SJCRH30 (cell line): ENCODE measurements around the gene TCEANC2. TPM values are rescaled to one million over a fixed set of nuclear protein-coding genes. Genes with fewer than 3 reads are reported as not detected.
"Not testable (repeated sequence)": the region's sequence is repeated elsewhere in the genome, so short reads cannot be mapped to it uniquely, and the experiment has no call there.

Source experiments
- DNase-seq, 2 experiments: peaks; one replicate each; pipeline ENCODE4 v3.0.0-alpha.2; 2015 to 2020
- H3K27ac ChIP-seq: fragments of 250-450 bp; sonication (Bioruptor Pico); 2 replicates; pipeline ENCODE4 v1.5.1; 2020; ENCODE audit warnings: mild to moderate bottlenecking, moderate library complexity
- H3K27me3 ChIP-seq: fragments of 250-450 bp; sonication (Bioruptor Pico); 2 replicates; pipeline ENCODE4 v1.5.1; 2020; ENCODE audit warnings: mild to moderate bottlenecking, moderate library complexity
- H3K36me3 ChIP-seq: fragments of 250-450 bp; sonication (Bioruptor Pico); 2 replicates; pipeline ENCODE4 v1.5.1; 2020; ENCODE audit warnings: mild to moderate bottlenecking, moderate library complexity
- H3K4me1 ChIP-seq: fragments of 250-450 bp; sonication (Bioruptor Pico); 2 replicates; pipeline ENCODE4 v1.5.1; 2020; ENCODE audit warnings: mild to moderate bottlenecking, moderate library complexity
- H3K4me3 ChIP-seq: fragments of 250-450 bp; sonication (Bioruptor Pico); 2 replicates; pipeline ENCODE4 v1.5.1; 2020; ENCODE audit warnings: mild to moderate bottlenecking, moderate library complexity
- H3K9me3 ChIP-seq: fragments of 250-450 bp; sonication (Bioruptor Pico); replicated peaks from 2 replicates; pipeline ENCODE4 v1.5.1; 2020; ENCODE audit warnings: mild to moderate bottlenecking, moderate library complexity
- total RNA-seq: library from RNA; depleted of rRNA; stranded (reverse); fragments of >200 nt; shearing (Covaris generic); gene quantifications from 2 replicates; pipeline ENCODE4 v1.2.3, GENCODE V29; 2014

TCEANC2 gene
- total RNA-seq, 1 experiment from 2014 or later: 6.3 TPM

DNA sequence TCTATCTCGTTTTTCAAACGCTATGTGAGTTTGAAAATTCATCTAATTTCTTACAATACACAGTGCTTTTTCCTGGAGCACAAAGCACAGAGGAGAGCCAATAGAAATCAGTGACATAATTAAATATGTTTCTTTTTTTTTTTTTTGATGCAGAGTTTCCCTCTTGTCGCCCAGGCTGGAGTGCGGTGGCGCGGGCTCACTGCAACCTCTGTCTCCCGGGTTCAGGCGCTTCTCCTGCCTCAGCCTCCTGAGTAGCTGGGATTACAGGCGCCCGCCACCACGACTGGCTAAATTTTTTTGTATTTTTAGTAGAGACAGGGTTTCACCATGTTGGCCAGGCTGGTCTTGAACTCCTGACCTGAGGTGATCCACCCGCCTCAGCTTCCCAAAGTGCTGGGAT lies 3.0 kb upstream of the TCEANC2 start:
- H3K4me1 ChIP-seq, H3K9me3 ChIP-seq, DNase-seq, H3K27me3 ChIP-seq, H3K27ac ChIP-seq, H3K36me3 ChIP-seq, H3K4me3 ChIP-seq: not testable (repeated sequence)

DNA sequence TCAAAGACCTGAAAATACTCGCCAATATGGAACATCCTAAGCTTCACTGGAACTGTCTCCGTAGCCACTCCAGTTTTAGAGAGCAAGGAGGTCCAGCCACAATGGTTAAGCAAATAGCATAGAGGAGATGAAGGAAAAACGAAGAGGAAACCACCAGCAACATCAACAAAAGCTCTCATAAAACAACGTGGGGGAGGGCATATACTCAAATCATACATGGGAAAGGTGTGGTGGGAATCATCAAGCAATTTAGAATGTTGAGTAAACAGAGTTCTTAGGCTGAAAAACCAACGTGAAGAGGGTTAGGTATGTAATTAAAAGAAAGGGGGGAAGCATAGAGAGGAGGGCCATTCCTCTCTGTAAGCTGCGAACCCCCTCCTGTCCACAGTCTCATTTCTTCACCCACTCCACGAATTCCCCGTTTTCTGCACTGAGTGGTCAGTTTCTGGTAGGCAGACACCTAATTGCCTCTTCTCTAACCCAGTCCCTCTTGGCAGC lies 1.4 kb upstream of the TCEANC2 start:
- Histone ChIP-seq H3K27me3 (no peaks in the 10 kb centered on the region), H3K4me1 (peaks cover 9% of the 10 kb centered on the region; the same call in 1 of the 2 replicates), H3K4me3 (peak overlapping the region; percentile 86), H3K27ac (peak overlapping the region; percentile 69), H3K9me3 (no peaks in the 10 kb centered on the region), H3K36me3 (no peaks in the 10 kb centered on the region)
- no peak for DNase-seq

DNA sequence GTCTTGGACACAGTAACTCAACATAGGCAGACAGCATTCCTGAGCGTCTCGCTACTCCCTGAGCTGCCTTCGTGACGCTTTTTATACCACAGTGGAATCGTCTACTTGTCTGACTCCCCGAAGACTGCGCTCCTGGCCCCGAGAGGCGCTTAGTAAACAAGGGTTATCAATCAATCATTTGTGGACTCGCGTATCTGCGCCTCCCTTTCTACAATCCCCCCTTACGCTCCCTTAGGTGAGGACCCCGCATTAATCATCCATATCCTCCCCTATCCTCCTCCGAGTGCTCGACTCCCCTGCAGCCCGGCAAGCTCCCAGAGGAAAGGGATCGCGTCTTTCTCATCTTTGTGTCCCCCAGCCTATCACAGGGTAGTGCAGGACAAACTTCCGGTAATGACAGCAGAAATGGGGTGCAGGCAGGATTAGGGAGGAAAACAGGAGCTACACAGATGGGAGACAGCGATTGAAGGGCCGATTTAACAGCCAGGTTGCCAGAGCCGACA lies 926 bp upstream of the TCEANC2 start:
- DNase-seq: peak; percentile 60 to 67
- Histone ChIP-seq H3K36me3 (no peaks in the 10 kb centered on the region), H3K27me3 (no peaks in the 10 kb centered on the region)

DNA sequence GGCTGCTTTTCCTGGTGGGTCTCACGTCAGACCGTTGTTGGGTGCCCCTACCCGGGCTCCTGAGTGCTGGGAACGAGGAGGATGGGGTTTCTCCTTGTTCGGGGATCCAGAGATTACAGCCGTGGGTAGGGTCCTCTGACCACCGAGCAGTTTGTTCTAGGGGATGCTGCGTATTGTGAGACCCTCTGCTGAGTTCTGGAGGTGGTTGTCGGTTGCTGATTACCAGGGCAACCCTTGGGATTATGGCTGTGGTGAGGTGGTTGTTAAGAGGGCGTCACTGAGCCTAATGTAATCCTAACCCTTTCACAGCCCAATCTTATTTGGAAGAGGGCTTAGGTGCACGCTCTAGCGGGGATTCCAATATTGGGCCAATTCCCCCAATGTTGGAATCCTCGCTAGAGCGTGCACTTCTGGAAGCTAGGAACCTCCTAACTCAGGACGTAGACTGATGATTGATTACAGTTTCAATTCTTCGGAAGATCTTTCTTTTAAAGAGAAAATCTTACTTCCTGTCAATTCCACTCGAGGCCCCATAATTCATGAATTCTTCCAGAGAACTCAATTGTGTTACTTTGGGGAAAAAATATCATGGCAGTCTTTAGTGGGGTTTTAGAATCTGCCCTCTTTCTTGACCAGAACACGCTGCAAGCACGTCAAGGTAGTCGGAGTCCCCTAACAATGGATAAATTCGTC lies 483 bp downstream of the TCEANC2 start:
- no peaks in the 10 kb centered on the region for H3K9me3 ChIP-seq
- H3K4me3 ChIP-seq: peak overlapping the region; percentile 86
- peak in 1 of 2 experiments; percentile 23 for DNase-seq

More for the DNA sequence above, 926 bp upstream of the TCEANC2 start:
- Histone ChIP-seq H3K27ac (peak overlapping the region; percentile 69), H3K4me3 (peak overlapping the region; percentile 86), H3K4me1 (peaks cover 6% of the 10 kb centered on the region; the same call in 1 of the 2 replicates), H3K9me3 (no peaks in the 10 kb centered on the region)

DNA sequence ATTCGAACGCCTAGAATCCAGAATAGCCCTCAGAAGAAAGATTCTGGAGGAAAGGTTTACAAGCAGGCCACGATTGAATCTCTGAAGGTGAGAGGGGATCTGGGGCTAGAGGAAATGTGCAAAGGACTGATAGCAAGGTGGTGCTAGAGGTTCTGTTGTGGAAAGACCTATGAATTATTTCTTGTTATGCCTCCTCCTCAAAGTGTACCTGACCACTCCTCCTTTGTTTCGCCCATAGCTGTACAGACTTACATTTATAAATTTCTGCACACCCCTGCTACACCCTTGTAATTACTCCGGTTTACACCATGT lies 986 bp downstream of the TCEANC2 start:
- Histone ChIP-seq H3K9me3 (no peaks in the 10 kb centered on the region), H3K36me3 (no peaks in the 10 kb centered on the region), H3K4me1 (peaks cover 6% of the 10 kb centered on the region; the same call in 1 of the 2 replicates), H3K27ac (no peak overlapping the region), H3K4me3 (peak overlapping the region; percentile 86), H3K27me3 (no peaks in the 10 kb centered on the region)
- DNase-seq: no peak

More for the DNA sequence above, 483 bp downstream of the TCEANC2 start:
- Histone ChIP-seq H3K36me3 (no peaks in the 10 kb centered on the region), H3K27ac (peak overlapping the region; percentile 69), H3K27me3 (no peaks in the 10 kb centered on the region), H3K4me1 (peaks cover 6% of the 10 kb centered on the region; the same call in 1 of the 2 replicates)

DNA sequence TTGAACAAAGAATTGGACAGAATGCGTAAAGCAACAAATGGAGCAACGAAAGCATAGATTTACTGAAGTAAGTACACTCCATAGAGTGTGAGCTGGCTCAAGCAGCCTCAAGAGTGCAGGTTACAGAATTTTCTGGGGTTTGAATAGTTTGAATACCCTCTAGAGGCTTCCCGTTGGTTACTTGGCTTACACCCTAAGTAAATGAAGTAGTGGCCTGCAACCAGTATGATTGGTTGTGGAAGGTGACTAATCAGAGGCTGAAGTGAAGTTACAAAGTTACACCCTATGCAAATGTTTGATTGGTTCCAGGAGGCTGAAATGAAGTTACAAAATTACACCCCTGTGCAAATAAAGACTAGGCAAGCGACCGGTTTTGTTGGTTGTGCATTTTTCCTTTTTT lies 10.9 kb downstream of the TCEANC2 start:
- Histone ChIP-seq H3K36me3 (no peaks in the 10 kb centered on the region), H3K27ac (no peak overlapping the region), H3K9me3 (no peaks in the 10 kb centered on the region), H3K27me3 (no peaks in the 10 kb centered on the region), H3K4me3 (no peak overlapping the region), H3K4me1 (no peaks in the 10 kb centered on the region; the same call in 1 of the 2 replicates)
- no peak for DNase-seq

DNA sequence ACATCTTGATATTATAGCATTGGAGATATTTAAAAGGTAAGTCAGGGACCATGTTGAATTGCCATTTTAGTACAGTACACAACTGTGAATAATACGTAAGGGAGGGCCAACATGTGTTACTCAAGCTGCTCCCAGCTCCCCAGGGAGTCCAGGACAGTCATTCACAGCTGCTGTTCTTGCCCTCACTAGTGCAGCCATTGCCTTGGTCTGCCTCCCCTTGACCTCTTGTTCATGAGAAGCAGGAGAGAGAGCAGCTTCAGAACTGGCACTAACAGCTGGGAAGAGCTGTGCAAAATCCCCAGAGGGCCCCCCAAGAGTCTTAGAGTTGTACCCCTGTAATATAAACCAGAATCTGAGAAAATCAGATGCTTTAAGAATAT lies 16.4 kb downstream of the TCEANC2 start:
- H3K27me3 ChIP-seq: no peaks in the 10 kb centered on the region
- DNase-seq: peak; percentile 94 to 95
- H3K4me1 ChIP-seq: peaks cover 7% of the 10 kb centered on the region; the same call in 1 of the 2 replicates
- H3K9me3 ChIP-seq: no peaks in the 10 kb centered on the region
- H3K4me3 ChIP-seq: no peak overlapping the region
- peak overlapping the region; percentile 37 for H3K27ac ChIP-seq
- H3K36me3 ChIP-seq: no peaks in the 10 kb centered on the region

DNA sequence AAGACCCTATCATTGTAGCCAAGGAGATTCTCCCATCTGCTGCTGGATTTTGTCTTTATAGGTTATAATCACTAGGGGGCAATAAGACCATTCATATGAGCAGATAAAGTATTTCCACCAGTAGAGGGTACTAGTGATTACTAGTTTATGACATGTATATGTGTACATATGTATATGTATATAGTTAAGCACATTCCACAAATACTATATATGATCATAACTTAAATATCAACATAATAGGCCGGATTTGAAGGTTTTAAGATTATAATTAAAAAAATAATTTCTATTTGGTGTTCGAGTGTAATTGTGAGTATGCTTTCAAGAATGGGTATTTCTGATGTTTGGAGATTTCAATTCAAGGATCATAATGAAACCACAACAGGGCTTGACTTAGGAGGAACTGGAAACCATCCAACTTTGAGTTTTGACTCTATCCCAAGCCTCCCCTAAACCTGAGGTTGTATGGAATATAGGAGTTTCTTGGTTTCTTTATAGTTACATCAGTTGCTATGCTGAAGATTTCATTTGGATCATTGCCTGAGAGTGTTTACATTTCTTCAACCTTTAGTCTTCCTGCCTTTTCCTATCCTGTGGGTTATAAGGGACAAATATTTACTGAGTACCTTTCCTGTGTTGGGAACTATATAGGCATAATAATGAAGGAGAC lies 16.9 kb downstream of the TCEANC2 start:
- Histone ChIP-seq H3K4me1 (peaks cover 7% of the 10 kb centered on the region; the same call in 1 of the 2 replicates), H3K4me3 (no peak overlapping the region), H3K9me3 (no peaks in the 10 kb centered on the region), H3K27me3 (no peaks in the 10 kb centered on the region), H3K27ac (peak overlapping the region; percentile 37), H3K36me3 (no peaks in the 10 kb centered on the region)
- peak in 1 of 2 experiments; percentile 59 for DNase-seq

DNA sequence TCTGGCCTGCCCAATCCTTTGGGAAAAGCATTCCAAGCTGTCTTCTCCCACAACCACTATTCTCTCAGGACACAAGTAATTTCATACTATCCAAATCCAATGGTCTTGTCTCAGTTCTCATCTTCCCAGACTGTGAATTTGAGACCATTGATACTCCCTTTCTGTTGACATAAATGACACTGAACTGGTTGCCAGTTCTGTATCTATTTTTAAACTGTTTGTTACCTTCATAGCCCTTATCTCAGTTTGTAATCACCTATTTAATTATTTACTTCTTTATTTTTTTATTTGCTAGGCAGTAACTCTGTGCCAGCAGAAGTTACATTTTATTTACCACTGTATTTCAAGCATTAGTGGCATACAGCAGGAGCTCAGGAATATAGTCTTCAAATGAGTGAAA lies 24.0 kb downstream of the TCEANC2 start:
- H3K27me3 ChIP-seq: no peaks in the 10 kb centered on the region
- no peaks in the 10 kb centered on the region for H3K9me3 ChIP-seq
- H3K36me3 ChIP-seq: no peaks in the 10 kb centered on the region
- H3K27ac ChIP-seq: no peak overlapping the region
- H3K4me3 ChIP-seq: no peak overlapping the region
- DNase-seq: no peak
- no peaks in the 10 kb centered on the region for H3K4me1 ChIP-seq

DNA sequence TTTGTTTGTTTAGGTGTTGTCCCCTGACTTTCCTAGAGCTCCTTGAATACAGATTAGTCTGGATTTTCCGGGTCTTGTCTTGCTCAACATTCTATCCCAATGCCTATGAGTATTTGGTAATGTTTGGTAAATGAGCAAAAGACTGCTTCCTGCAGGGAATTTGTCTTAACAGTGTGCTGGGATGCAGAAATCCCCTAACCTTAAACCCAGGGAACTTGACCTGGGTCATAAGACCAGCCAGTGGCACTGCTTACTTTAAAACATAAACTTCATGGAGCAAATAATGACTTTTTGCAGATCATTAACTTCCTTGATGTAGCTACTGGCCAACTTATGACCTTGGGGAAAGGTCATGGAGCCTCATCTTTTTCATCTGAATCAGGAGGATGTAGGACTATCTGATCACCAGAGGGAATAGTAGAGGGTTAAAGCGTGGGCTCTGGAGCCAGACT lies 27.2 kb downstream of the TCEANC2 start:
- DNase-seq: no peak
- H3K27me3 ChIP-seq: no peaks in the 10 kb centered on the region
- no peak overlapping the region for H3K4me3 ChIP-seq
- no peak overlapping the region for H3K27ac ChIP-seq
- H3K4me1 ChIP-seq: no peaks in the 10 kb centered on the region
- no peaks in the 10 kb centered on the region for H3K9me3 ChIP-seq
- no peaks in the 10 kb centered on the region for H3K36me3 ChIP-seq

DNA sequence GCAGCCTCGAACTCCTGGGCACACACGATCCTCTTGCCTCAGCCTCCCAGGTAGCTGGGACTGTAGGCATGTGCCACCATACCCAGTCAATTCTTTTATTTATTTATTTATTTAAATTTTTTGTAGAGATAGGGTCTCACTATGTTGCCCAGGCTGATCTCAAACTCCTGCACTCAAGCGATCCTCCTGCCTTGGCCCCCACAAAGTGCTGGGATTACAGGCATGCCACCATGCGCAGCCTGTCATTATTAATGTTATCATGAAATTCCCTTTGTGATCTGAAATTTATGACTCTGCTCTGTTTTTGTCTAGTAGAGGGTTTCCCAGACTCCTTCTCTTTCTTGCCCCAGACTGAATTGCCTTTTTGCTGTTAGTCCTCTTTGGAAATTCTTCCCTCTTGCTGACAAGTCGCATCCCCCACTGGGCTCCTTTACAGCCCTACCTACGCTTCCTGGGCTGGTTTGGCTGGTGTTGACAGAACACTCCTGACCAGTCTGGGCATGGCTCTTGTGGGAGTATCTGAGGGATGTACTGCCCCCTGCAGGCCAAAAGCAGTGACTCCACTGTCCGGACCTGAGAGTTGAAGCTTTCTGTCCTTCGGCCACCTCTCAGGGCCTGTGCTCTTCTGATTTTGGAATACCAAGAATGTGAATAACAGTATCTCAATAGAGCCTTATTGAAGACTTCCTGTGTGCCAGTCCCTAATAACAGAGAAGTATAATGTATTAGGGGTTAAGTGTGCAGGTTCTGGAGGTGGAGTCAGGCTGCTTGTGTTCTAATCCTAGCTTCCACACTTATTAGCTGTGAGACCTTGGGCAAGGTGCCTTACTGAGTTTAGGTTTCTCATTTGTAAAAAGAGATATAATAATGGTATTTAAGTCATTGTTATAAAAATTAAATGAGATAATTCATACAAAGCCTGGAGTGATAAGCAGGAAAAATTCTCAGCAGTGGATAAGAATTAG lies 28.2 kb downstream of the TCEANC2 start:
- DNase-seq: peak; percentile 69 to 85
- H3K36me3 ChIP-seq: no peaks in the 10 kb centered on the region
- no peak overlapping the region for H3K27ac ChIP-seq
- H3K9me3 ChIP-seq: no peaks in the 10 kb centered on the region
- H3K4me3 ChIP-seq: no peak overlapping the region
- no peaks in the 10 kb centered on the region for H3K4me1 ChIP-seq
- no peaks in the 10 kb centered on the region for H3K27me3 ChIP-seq

DNA sequence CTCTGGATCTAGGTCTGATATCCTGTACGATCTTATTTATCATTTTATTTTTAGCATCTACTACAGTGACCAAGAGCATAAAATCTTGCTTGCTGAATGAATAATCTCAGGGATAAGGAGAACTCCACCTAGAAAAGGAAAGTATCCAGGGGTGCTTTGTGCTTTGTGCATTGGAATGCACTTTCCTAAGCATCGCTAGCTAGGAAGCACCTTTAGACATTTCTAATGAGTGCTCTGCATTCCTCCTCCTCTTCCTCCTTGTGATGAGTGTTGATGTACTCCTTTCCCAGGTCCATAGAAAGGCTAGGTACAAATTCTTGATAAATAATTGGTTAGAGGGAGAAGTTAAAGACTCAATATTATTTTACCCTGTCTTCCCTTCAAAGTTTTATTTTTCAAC lies 31.4 kb downstream of the TCEANC2 start:
- Histone ChIP-seq H3K9me3 (no peaks in the 10 kb centered on the region), H3K27ac (no peak overlapping the region), H3K4me1 (no peaks in the 10 kb centered on the region), H3K36me3 (peaks cover 7% of the 10 kb centered on the region; the same call in 1 of the 2 replicates), H3K4me3 (no peak overlapping the region), H3K27me3 (no peaks in the 10 kb centered on the region)
- no peak for DNase-seq

DNA sequence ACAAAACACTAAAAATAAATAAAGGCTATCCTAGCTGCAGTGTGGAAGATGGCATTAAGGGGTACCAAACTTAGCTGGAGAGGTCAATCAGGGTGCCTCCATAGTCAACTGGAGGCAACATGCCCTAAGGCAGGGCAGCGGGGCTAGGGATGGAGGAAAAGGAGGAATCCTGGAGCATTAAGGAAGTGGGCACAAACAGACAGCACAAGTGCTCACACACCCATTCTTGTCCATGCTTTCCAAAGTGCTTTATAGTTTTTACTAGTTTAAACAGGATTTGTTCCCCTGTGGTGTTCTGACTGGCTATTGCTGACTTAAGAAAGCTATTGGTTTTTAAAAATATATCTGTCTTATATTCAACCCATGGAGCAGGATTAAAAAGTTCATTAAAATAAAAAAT lies 33.3 kb downstream of the TCEANC2 start:
- no peak overlapping the region for H3K4me3 ChIP-seq

DNA sequence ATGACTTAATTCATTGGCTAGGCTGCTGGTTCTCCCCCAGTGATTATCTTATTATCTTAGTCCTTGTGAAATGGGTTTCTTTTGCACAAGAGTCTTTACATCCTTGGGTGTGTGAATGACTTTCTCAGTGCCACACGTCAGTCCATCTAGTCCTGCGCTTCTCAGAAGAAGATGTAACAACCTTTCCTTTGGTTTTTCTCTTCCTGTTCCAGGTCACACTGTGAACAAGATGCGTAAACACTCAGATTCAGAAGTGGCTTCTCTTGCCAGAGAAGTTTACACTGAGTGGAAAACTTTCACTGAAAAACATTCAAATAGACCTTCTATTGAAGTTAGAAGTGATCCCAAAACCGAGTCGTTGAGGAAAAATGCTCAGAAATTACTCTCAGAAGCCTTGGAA lies 35.0 kb downstream of the TCEANC2 start:
- Histone ChIP-seq H3K9me3 (no peaks in the 10 kb centered on the region), H3K4me1 (no peaks in the 10 kb centered on the region), H3K36me3 (peaks cover 7% of the 10 kb centered on the region; the same call in 1 of the 2 replicates), H3K27ac (no peak overlapping the region), H3K27me3 (no peaks in the 10 kb centered on the region), H3K4me3 (no peak overlapping the region)
- no peak for DNase-seq

More for the DNA sequence above, 33.3 kb downstream of the TCEANC2 start:
- no peak for DNase-seq
- Histone ChIP-seq H3K9me3 (no peaks in the 10 kb centered on the region), H3K4me1 (no peaks in the 10 kb centered on the region), H3K27ac (no peak overlapping the region), H3K36me3 (peaks cover 7% of the 10 kb centered on the region; the same call in 1 of the 2 replicates), H3K27me3 (no peaks in the 10 kb centered on the region)
